Natural killer cell (primary cell): ENCODE data around the gene RITA1. TPM values are rescaled to one million over a fixed set of nuclear protein-coding genes. Genes with fewer than 3 reads are reported as not detected.

Source experiments
- ATAC-seq, 3 donors: fragments of 150-1000 bp in 2 of 3; fragments of 200-7000 bp in 1 of 3; cut with Tn5 transposase; 1 replicate in 1 of 3; 2 replicates in 2 of 3; pipeline ENCODE4 v1.10.0; 2021; ENCODE audit warnings: mild to moderate bottlenecking in 2 of 3, moderate library complexity in 2 of 3
- DNase-seq, 2 donors: peaks; one replicate each; pipeline versions ENCODE4 v3.0.0 to v3.0.0-alpha.2; 2013 to 2021; ENCODE audit warnings: mixed read lengths in 1 of 2
- H3K27ac ChIP-seq: one replicate; pipeline ENCODE4 v1.5.1; 2013; ENCODE audit warnings: mild to moderate bottlenecking, low read length
- H3K27me3 ChIP-seq: one replicate; pipeline ENCODE4 v1.6.1; 2013; ENCODE audit warnings: low read length; ENCODE audit not compliant: control insufficient read depth, insufficient read depth
- H3K36me3 ChIP-seq: one replicate; pipeline ENCODE4 v1.6.1; 2013; ENCODE audit warnings: low read length; ENCODE audit not compliant: control insufficient read depth, insufficient read depth
- H3K4me1 ChIP-seq: one replicate; pipeline ENCODE4 v1.6.1; 2013; ENCODE audit warnings: low read length; ENCODE audit not compliant: control insufficient read depth, insufficient read depth
- H3K4me3 ChIP-seq: one replicate; pipeline ENCODE4 v1.5.1; 2013; ENCODE audit warnings: low read length
- H3K9me3 ChIP-seq: one replicate; pipeline ENCODE4 v1.6.1; 2013; ENCODE audit warnings: low read length; ENCODE audit not compliant: control insufficient read depth, insufficient read depth
- H3K27ac Mint-ChIP-seq, 2 donors: one replicate each; pipeline ENCODE4 v1.8.0; 2022; ENCODE audit warnings: mild to moderate bottlenecking in 2 of 2, mixed read lengths in 2 of 2, moderate library complexity in 1 of 2
- H3K27me3 Mint-ChIP-seq, 2 donors: one replicate each; pipeline ENCODE4 v1.8.0; 2022; ENCODE audit warnings: low read depth in 2 of 2, mixed read lengths in 2 of 2
- H3K36me3 Mint-ChIP-seq: one replicate; pipeline ENCODE4 v1.8.0; 2022; ENCODE audit warnings: mixed read lengths
- H3K4me1 Mint-ChIP-seq, 2 donors: one replicate each; pipeline ENCODE4 v1.8.0; 2022; ENCODE audit warnings: mixed read lengths in 2 of 2
- H3K4me3 Mint-ChIP-seq: one replicate; pipeline ENCODE4 v1.8.0; 2022; ENCODE audit warnings: mild to moderate bottlenecking, moderate library complexity, mixed read lengths
- H3K9me3 Mint-ChIP-seq, 2 donors: one replicate each; pipeline ENCODE4 v1.8.0; 2022; ENCODE audit warnings: mixed read lengths in 2 of 2
- WGBS: methylation state at CpG from one replicate; pipeline ENCODE4 v1.1.7; 2013; ENCODE audit warnings: missing lambda C conversion rate; ENCODE audit not compliant: insufficient coverage; 5-methylcytosine and 5-hydroxymethylcytosine counted together
- intact Hi-C: fragments of 100-400 bp; cut with micrococcal nuclease; formaldehyde crosslinking; loops from one replicate; pipeline ENCODE4 v1.14.2; 2022
- total RNA-seq, 4 donors: library from RNA; stranded (reverse); fragments of 120-200 nt in 1 of 4; gene quantifications; one replicate each; pipeline versions ENCODE4 v1.2.3 to v1.2.4, GENCODE V29; 2013 to 2022
- TF ChIP-seq, protein P1 (sequence below): fragments of 200-600 bp; IDR thresholded peaks from one replicate; pipeline ENCODE4 v1.8.0; 2022; ENCODE audit warnings: antibody characterized with exemption

Gene RITA1
- total RNA-seq, 3 donors from 2014 or later (not counting 1 experiment from before 2014, with no cell fraction given), result 7.7 to 13.8 (median 12.0) TPM

DNA sequence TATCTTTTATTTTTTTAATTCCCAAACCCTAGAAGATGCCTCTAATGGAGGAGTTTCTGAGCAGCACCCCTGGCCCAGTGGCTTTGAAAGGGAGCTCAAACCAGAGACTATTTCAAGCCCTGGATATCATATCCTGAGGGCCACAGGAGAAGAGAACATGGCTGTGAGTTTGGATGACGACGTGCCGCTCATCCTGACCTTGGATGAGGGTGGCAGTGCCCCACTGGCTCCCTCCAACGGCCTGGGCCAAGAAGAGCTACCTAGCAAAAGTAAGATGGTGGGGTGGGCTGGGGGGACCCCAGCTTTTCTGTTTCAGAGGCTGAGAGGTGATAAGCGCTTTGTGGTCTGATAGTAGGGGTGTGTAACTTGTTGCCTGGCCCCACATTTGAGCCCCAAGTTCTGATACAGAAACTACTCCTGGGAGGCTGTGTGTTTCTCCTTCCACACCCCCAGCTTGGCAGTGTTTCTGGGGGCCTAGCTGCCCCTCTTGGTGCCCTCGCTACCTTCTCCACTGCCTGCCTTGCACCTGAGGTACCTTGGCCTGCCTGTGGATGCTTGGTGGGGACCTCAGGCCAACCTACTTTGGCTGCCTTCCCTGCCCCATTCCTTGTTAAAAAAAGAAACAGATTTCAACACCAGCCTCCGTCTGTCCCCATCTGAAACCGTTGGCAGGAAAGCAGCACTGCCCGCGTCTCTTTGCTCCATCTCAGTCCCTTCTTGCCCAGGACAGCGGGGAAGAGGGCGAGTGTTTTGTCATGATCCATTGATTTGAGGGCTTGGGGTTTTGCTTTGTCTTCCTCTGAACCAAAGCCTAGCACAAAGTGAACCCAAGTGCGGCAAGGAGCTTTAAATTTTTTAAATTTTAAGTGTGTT is 41.4 kb downstream of the RITA1 start:
- Mint-ChIP-seq H3K27ac (no peak overlapping the region), H3K27me3 (no peaks in the 10 kb centered on the region), H3K4me1 (peaks cover 11 to 19% of the 10 kb centered on the region in 2 donors), H3K4me3 (no peak overlapping the region), H3K9me3 (no peaks in the 10 kb centered on the region), H3K36me3 (no peaks in the 10 kb centered on the region)
- no peak for ATAC-seq
- Histone ChIP-seq H3K27ac (no peak overlapping the region), H3K9me3 (no peaks in the 10 kb centered on the region), H3K4me3 (no peak overlapping the region), H3K36me3 (peaks cover 11% of the 10 kb centered on the region), H3K27me3 (no peaks in the 10 kb centered on the region), H3K4me1 (peaks cover 39% of the 10 kb centered on the region)
- DNase-seq, result no peak
- 92% methylated on average over 13 of the region's 13 CpGs for whole genome bisulfite sequencing
- TF ChIP-seq, protein P1, sequence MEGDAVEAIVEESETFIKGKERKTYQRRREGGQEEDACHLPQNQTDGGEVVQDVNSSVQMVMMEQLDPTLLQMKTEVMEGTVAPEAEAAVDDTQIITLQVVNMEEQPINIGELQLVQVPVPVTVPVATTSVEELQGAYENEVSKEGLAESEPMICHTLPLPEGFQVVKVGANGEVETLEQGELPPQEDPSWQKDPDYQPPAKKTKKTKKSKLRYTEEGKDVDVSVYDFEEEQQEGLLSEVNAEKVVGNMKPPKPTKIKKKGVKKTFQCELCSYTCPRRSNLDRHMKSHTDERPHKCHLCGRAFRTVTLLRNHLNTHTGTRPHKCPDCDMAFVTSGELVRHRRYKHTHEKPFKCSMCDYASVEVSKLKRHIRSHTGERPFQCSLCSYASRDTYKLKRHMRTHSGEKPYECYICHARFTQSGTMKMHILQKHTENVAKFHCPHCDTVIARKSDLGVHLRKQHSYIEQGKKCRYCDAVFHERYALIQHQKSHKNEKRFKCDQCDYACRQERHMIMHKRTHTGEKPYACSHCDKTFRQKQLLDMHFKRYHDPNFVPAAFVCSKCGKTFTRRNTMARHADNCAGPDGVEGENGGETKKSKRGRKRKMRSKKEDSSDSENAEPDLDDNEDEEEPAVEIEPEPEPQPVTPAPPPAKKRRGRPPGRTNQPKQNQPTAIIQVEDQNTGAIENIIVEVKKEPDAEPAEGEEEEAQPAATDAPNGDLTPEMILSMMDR, result no peak
- intact Hi-C loops, result no loop called here

- no peaks in the 10 kb centered on the region for H3K27me3 Mint-ChIP-seq
- Histone ChIP-seq H3K27ac (no peak overlapping the region), H3K4me3 (no peak overlapping the region), H3K9me3 (no peaks in the 10 kb centered on the region), H3K4me1 (peaks cover 41% of the 10 kb centered on the region), H3K27me3 (no peaks in the 10 kb centered on the region), H3K36me3 (peaks cover 11% of the 10 kb centered on the region)
- TF ChIP-seq, protein P1, result no peak
- intact Hi-C loops, result no loop called here
- 90% methylated on average over 5 of the region's 5 CpGs for WGBS
- H3K36me3 Mint-ChIP-seq, result no peaks in the 10 kb centered on the region
- no peak overlapping the region for H3K4me3 Mint-ChIP-seq
- no peaks in the 10 kb centered on the region for H3K9me3 Mint-ChIP-seq
- no peak for DNase-seq
- H3K27ac Mint-ChIP-seq, result no peak overlapping the region
- H3K4me1 Mint-ChIP-seq, result peaks cover 8 to 14% of the 10 kb centered on the region in 2 donors
- no peak for ATAC-seq
Observed at GRCh38 chr12:113227686-113228391, 42.3 kb downstream of the RITA1 start.

DNA sequence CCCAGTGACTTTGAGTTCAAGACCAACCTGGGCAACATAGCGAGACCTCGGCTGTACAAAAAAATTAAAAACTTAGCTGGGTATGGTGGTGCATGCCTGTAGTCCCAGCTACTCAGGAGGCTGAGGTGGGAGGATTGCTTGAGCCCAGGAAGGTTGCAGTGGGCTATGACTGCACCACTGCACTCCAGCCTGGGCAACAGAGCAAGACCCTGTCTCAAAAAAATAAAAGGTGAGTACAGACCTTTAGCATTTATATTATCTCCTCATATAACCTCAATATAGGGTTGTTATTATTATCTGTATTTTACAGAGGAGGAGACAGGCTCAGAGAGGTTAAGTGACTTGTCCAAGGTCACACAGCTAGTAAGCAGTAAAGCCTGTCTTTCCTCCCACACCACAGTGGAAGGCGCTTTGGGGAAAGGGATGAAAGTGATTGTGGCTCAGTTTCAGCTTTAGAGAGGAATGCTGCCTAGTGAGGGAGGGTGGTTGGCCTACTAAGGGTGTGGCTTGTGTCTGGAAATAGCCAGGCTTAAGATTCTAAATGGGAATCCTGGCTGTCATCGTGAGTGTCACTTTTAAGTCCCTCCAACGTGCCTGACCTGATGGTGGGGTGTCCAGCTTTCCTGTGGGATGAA is 43.0 kb downstream of the RITA1 start:
- H3K4me1 ChIP-seq, result peaks cover 42% of the 10 kb centered on the region
- Mint-ChIP-seq H3K36me3 (no peaks in the 10 kb centered on the region), H3K4me1 (peaks cover 10 to 17% of the 10 kb centered on the region in 2 donors), H3K27ac (no peak overlapping the region), H3K9me3 (no peaks in the 10 kb centered on the region), H3K4me3 (no peak overlapping the region), H3K27me3 (no peaks in the 10 kb centered on the region)
- H3K9me3 ChIP-seq, result no peaks in the 10 kb centered on the region
- H3K27ac ChIP-seq, result no peak overlapping the region
- intact Hi-C loops, result no loop called here
- no peak for ATAC-seq
- TF ChIP-seq, protein P1, result no peak
- H3K27me3 ChIP-seq, result no peaks in the 10 kb centered on the region
- H3K4me3 ChIP-seq, result no peak overlapping the region
- H3K36me3 ChIP-seq, result peaks cover 11% of the 10 kb centered on the region
- no peak for DNase-seq
- WGBS, result 92% methylated on average over 5 of the region's 5 CpGs
